ENCODE data around the gene OR14A16.

DNA sequence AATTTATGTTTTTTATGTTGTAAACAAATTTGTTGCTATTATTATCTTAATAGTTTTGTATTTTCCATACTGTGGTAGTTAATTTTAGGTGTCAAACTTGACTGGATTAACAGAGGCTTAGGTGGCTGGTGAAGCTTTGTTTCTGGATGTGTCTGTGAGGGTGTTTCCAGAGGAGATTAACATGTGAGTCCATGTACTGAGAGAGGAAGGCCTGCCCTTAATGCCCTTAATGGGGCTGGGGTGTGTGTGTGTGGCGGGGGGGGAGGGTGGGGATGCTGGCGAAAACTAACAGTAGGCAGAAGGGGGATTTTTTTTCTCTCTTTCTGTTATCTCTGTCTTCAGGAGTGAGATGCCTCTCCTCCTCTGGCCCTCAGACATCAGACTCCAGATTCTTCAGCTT, 1.9 kb downstream of the OR14A16 start:
- TF ChIP-seq POLR2A (IDR thresholded peaks at IDR 0.05), result no peak
- TF ChIP-seq CTCF (IDR thresholded peaks at IDR 0.05 in 4 of 5, conservative IDR thresholded peaks at IDR 0.05 in 1 of 5), result no peak
